Measurements from ENCODE around the gene C13orf46.
A peak's percentile ranks its signal among the peaks of the same experiment; 100 is the strongest.

Gene C13orf46

GRCh38 chr13:113936166-113936965 is 37.5 kb downstream of the C13orf46 start:
- no peak for DNase-seq

GRCh38 chr13:113935001-113935844 is 38.7 kb downstream of the C13orf46 start:
- peak; percentile 4 for DNase-seq

GRCh38 chr13:113934576-113934975 is 39.3 kb downstream of the C13orf46 start:
- peak; percentile 1 for DNase-seq

GRCh38 chr13:113933901-113934300 is 40.0 kb downstream of the C13orf46 start:
- peak; percentile 3 for DNase-seq

GRCh38 chr13:113931841-113932459 is 41.9 kb downstream of the C13orf46 start:
- DNase-seq = peak; percentile 8

- peak; percentile 68 for DNase-seq
Observed at GRCh38 chr13:113930671-113931637, 42.9 kb downstream of the C13orf46 start.

GRCh38 chr13:113929628-113930615 is 44.0 kb downstream of the C13orf46 start:
- DNase-seq = peak; percentile 9

- peak; percentile 11 for DNase-seq
Observed at GRCh38 chr13:113928685-113929627, 44.9 kb downstream of the C13orf46 start.

GRCh38 chr13:113927661-113928581 is 46.0 kb downstream of the C13orf46 start:
- DNase-seq = peak; percentile 9

- peak; percentile 11 for DNase-seq
Observed at GRCh38 chr13:113926951-113927660, 46.8 kb downstream of the C13orf46 start.

GRCh38 chr13:113926301-113926761 is 47.5 kb downstream of the C13orf46 start:
- peak; percentile 8 for DNase-seq

- peak; percentile 1 for DNase-seq
Observed at GRCh38 chr13:113924184-113924901, 49.5 kb downstream of the C13orf46 start.

GRCh38 chr13:113923376-113924063 is 50.4 kb downstream of the C13orf46 start:
- no peak for DNase-seq

- DNase-seq = peak; percentile 9
Observed at GRCh38 chr13:113922412-113923118, 51.3 kb downstream of the C13orf46 start.

GRCh38 chr13:113921763-113922162 is 52.1 kb downstream of the C13orf46 start:
- DNase-seq = no peak

All from activated CD8-positive, alpha-beta memory T cell treated with anti-CD3 and anti-CD28 coated beads, Interleukin-2, amount 50 U/mL, for 4 hours (primary cell).